Chondrocyte (in vitro differentiated cells): ENCODE results near the gene SEC22A. TPM values are rescaled to one million over a fixed set of nuclear protein-coding genes. Genes with fewer than 3 reads are reported as not detected.
"Not testable (repeated sequence)": the region's sequence is repeated elsewhere in the genome, so short reads cannot be mapped to it uniquely, and the experiment has no call there.

Source experiments
- DNase-seq: peaks from one replicate; pipeline ENCODE4 v3.0.0; 2021; ENCODE audit warnings: mixed read lengths, low spot score
- H3K27ac Mint-ChIP-seq: one replicate; pipeline ENCODE4 v1.8.0; 2021; ENCODE audit warnings: mild to moderate bottlenecking, moderate library complexity, mixed read lengths; ENCODE audit not compliant: unreplicated experiment
- H3K27me3 Mint-ChIP-seq: 2 replicates; pipeline ENCODE4 v1.8.0; 2021; ENCODE audit warnings: low read depth, mixed read lengths
- H3K36me3 Mint-ChIP-seq: 2 replicates; pipeline ENCODE4 v1.8.0; 2021; ENCODE audit warnings: low read depth, mixed read lengths
- H3K4me1 Mint-ChIP-seq: 2 replicates; pipeline ENCODE4 v1.8.0; 2021; ENCODE audit warnings: low read depth, mild to moderate bottlenecking, mixed read lengths
- H3K4me3 Mint-ChIP-seq: one replicate; pipeline ENCODE4 v1.8.0; 2021; ENCODE audit warnings: mild to moderate bottlenecking, moderate library complexity, mixed read lengths; ENCODE audit not compliant: unreplicated experiment
- H3K9me3 Mint-ChIP-seq: 2 replicates; pipeline ENCODE4 v1.8.0; 2021; ENCODE audit warnings: low read depth, mixed read lengths
- CTCF ChIP-seq: fragments of 200-600 bp; sonication (generic); IDR thresholded peaks from 2 replicates; pipeline ENCODE4 v1.5.0; 2021; ENCODE audit warnings: antibody characterized with exemption, mild to moderate bottlenecking, moderate library complexity
- total RNA-seq: library from RNA; stranded (reverse); gene quantifications from 3 replicates; pipeline ENCODE4 v1.2.1, GENCODE V29; 2021

SEC22A gene
- total RNA-seq, 1 donor from 2014 or later = 14.4 TPM

- TF ChIP-seq CTCF = no peak
- H3K27me3 Mint-ChIP-seq = no peaks in the 10 kb centered on the region
- no peak overlapping the region for H3K27ac Mint-ChIP-seq
- H3K9me3 Mint-ChIP-seq = peaks cover 6% of the 10 kb centered on the region
- peaks cover 18% of the 10 kb centered on the region for H3K4me1 Mint-ChIP-seq
- H3K4me3 Mint-ChIP-seq = no peak overlapping the region
- no peak for DNase-seq
- H3K36me3 Mint-ChIP-seq = peaks cover 4% of the 10 kb centered on the region
Measured at GRCh38 chr3:123198372-123198771, 3.4 kb upstream of the SEC22A start.

DNA sequence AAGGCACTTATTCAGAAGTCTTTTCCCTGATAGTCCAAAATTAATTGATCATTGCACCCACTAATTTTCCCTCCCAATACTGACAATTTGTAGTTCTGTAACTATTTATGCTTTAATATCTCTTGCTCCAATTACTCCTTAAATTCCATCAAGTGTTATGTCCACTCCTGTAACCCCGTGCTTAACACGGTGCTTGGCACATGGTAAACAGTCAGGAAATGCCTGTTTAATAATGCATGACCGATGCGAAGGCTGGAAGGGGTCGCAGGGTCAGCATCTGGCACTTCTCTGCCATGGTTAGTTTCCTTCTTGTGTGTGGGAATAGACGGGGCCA is 553 bp upstream of the SEC22A start:
- Mint-ChIP-seq H3K27me3 (no peaks in the 10 kb centered on the region), H3K36me3 (peaks cover 4% of the 10 kb centered on the region)

DNA sequence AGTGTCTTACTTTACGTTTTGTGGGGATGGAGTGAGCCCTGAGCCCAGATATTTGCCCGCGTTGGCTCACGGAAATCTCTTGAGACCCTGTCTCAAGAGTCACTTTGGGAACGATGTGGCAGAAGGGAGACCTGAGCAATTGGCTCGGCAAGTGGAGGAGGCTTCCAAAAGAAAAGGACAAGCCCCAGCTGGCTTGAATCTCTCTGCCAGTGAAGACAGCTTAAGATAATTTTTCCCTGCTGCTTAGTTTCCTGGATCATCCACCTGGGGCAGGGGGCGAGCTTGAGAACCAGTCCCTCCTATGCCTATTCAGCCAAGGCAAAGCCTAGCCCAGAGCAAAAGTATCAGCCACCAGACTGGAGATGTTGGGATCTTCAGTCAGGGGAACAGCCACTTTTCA is 708 bp downstream of the SEC22A start:
- H3K4me1 Mint-ChIP-seq = peaks cover 18% of the 10 kb centered on the region
- DNase-seq = no peak
- H3K27me3 Mint-ChIP-seq = no peaks in the 10 kb centered on the region
- peak overlapping the region; percentile 91 for H3K27ac Mint-ChIP-seq
- H3K36me3 Mint-ChIP-seq = peaks cover 2% of the 10 kb centered on the region
- H3K4me3 Mint-ChIP-seq = peak overlapping the region; percentile 89
- peaks cover 3% of the 10 kb centered on the region for H3K9me3 Mint-ChIP-seq
- peak; percentile 17 for TF ChIP-seq CTCF

More for the DNA sequence above, 553 bp upstream of the SEC22A start:
- no peak for DNase-seq
- TF ChIP-seq CTCF = no peak
- Mint-ChIP-seq H3K9me3 (peaks cover 6% of the 10 kb centered on the region), H3K4me3 (peak overlapping the region; percentile 89), H3K4me1 (peaks cover 18% of the 10 kb centered on the region), H3K27ac (peak overlapping the region; percentile 91)

- no peak for TF ChIP-seq CTCF
- no peak overlapping the region for H3K4me3 Mint-ChIP-seq
- H3K36me3 Mint-ChIP-seq = no peaks in the 10 kb centered on the region
- H3K4me1 Mint-ChIP-seq = no peaks in the 10 kb centered on the region
- no peak overlapping the region for H3K27ac Mint-ChIP-seq
- H3K27me3 Mint-ChIP-seq = no peaks in the 10 kb centered on the region
- DNase-seq = no peak
- no peaks in the 10 kb centered on the region for H3K9me3 Mint-ChIP-seq
Measured at GRCh38 chr3:123218990-123219389, 17.2 kb downstream of the SEC22A start.

DNA sequence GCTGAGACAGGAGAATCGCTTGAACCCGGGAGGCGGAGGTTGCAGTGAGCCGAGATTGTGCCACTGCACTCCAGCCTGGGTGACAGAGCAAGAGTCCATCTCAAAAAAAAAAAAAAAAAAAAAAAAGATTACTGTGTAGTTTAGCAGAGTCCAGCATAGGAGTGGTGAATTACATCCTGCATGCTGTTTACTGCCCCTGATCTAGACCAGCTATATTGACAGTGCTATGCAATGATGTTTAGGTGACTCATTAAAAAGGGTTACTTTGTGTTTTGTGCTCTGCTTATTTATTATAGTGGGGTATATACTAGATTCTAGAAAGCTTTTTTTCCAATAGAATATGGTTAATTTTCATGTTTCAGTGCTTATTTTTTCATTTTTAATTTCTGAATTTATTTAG is 19.6 kb downstream of the SEC22A start:
- H3K4me3 Mint-ChIP-seq, H3K27me3 Mint-ChIP-seq, H3K27ac Mint-ChIP-seq, H3K9me3 Mint-ChIP-seq, H3K36me3 Mint-ChIP-seq, H3K4me1 Mint-ChIP-seq, DNase-seq: not testable (repeated sequence)

DNA sequence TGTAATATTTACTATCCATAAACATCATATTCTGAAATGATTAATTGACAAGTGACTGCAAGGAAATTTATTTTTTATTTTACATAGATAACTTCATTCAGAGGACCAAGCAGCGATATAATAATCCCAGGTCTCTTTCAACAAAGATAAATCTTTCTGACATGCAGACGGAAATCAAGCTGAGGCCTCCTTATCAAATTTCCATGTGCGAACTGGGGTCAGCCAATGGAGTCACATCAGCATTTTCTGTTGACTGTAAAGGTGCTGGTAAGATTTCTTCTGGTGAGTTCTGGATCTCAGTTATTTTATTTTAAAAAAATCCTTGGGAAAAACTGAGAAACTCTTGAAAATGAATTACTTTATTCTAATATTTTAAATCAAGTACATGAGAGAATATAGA is 23.3 kb downstream of the SEC22A start:
- peaks cover 24% of the 10 kb centered on the region for H3K36me3 Mint-ChIP-seq
- no peak overlapping the region for H3K4me3 Mint-ChIP-seq
- no peak overlapping the region for H3K27ac Mint-ChIP-seq
- H3K9me3 Mint-ChIP-seq = peaks cover 14% of the 10 kb centered on the region
- TF ChIP-seq CTCF = no peak
- no peaks in the 10 kb centered on the region for H3K4me1 Mint-ChIP-seq
- no peak for DNase-seq
- no peaks in the 10 kb centered on the region for H3K27me3 Mint-ChIP-seq
